Stomach (tissue), 9 donors: ENCODE results near the gene TEX53. TPM values are rescaled to one million over a fixed set of nuclear protein-coding genes. Genes with fewer than 3 reads are reported as not detected.

ENCODE experiments used
- DNase-seq, 2 donors: peaks; one replicate each; pipeline versions ENCODE4 v3.0.0 to v3.0.0-alpha.2; 2013 to 2019
- H3K27ac ChIP-seq, 5 donors: fragments of 200-600 bp in 4 of 5; sonication (generic) in 4 of 5; one replicate each; pipeline ENCODE4 v1.5.1; 2013 to 2019; ENCODE audit warnings: mild to moderate bottlenecking in 1 of 5, moderate library complexity in 1 of 5
- H3K27me3 ChIP-seq, 3 donors: fragments of 200-600 bp; sonication (generic); one replicate each; pipeline ENCODE4 v1.5.1; 2017 to 2019; ENCODE audit warnings: mixed run types in 1 of 3
- H3K36me3 ChIP-seq, 4 donors: fragments of 200-600 bp; sonication (generic); 1 replicate in 3 of 4; 2 replicates in 1 of 4; pipeline ENCODE4 v1.5.1; 2016 to 2019
- H3K4me1 ChIP-seq, 4 donors: fragments of 200-600 bp; sonication (generic); one replicate each; pipeline ENCODE4 v1.5.1; 2016 to 2019
- H3K4me3 ChIP-seq, 4 donors: fragments of 200-600 bp; sonication (generic) in 3 of 4; one replicate each; pipeline ENCODE4 v1.5.1; 2016 to 2019; ENCODE audit warnings: mild to moderate bottlenecking in 1 of 4
- H3K9me3 ChIP-seq, 4 donors: fragments of 200-600 bp; sonication (generic); one replicate each; pipeline ENCODE4 v1.5.1; 2016 to 2019
- CTCF ChIP-seq, 7 experiments: fragments of 450-650 bp in 4 of 7; fragments of 200-600 bp in 3 of 7; sonication (generic) in 3 of 7; IDR thresholded peaks; one replicate each; pipeline ENCODE4 v1.5.1; 2016 to 2019; ENCODE audit warnings: antibody characterized with exemption in 7 of 7, control low read depth in 2 of 7, mild to moderate bottlenecking in 1 of 7
- EP300 ChIP-seq: sonication (generic); formaldehyde crosslinking; IDR thresholded peaks from one replicate; pipeline ENCODE4 v1.6.1; 2017; ENCODE audit warnings: antibody characterized with exemption
- POLR2A ChIP-seq, 4 donors: fragments of 450-650 bp; IDR thresholded peaks; one replicate each; pipeline ENCODE4 v1.6.1; 2016; ENCODE audit warnings: antibody characterized with exemption in 4 of 4, control low read depth in 2 of 4, mild to moderate bottlenecking in 1 of 4, moderate library complexity in 1 of 4
- POLR2AphosphoS5 ChIP-seq, 3 donors: sonication (generic); formaldehyde crosslinking; IDR thresholded peaks; one replicate each; pipeline ENCODE4 v1.6.1; 2016; ENCODE audit warnings: antibody characterized with exemption in 3 of 3
- WGBS, 5 donors: extraction: QIAGEN DNeasy Blood & Tissue Kit in 3 of 5; methylation state at CpG; one replicate each; pipeline versions ENCODE4 v1.1.5 to v1.1.7; 2013 to 2018; 5-methylcytosine and 5-hydroxymethylcytosine counted together
- intact Hi-C: fragments of 100-400 bp; cut with DNase I; formaldehyde crosslinking; loops from one replicate; pipeline ENCODE4 v1.15.1; 2023; ENCODE audit warnings: low total_unique reads
- polyA plus RNA-seq, 3 donors: library from polyadenylated mRNA; stranded (reverse); fragments of 200-250 nt; gene quantifications; one replicate each; pipeline ENCODE4 v1.2.3, GENCODE V29; 2013
- total RNA-seq, 5 donors: library from RNA; depleted of rRNA; stranded (reverse); fragments of >200 nt; gene quantifications; one replicate each; pipeline versions ENCODE4 v1.1.0 to v1.2.3, GENCODE V29; 2014 to 2016
- donor health status: healthy with polysubstance abuse.
- donor health status: Bipolar disorder and iron deficiency.
- donor health status: healthy.

The TEX53 gene
- total and polyA plus RNA-seq, 8 donors: not detected

- intact Hi-C loops: no loop called here
- Histone ChIP-seq H3K27ac (no peak overlapping the region), H3K4me3 (no peak overlapping the region), H3K27me3 (no peaks in the 10 kb centered on the region), H3K36me3 (peaks cover 23 to 99% (median 97%) of the 10 kb centered on the region in 4 donors), H3K9me3 (no peaks in the 10 kb centered on the region), H3K4me1 (no peaks in the 10 kb centered on the region)
- TF ChIP-seq POLR2AphosphoS5 (IDR thresholded peaks at IDR 0.05) (no peak), EP300 (no peak), CTCF (IDR thresholded peaks at IDR 0.05) (no peak), POLR2A (IDR thresholded peaks at IDR 0.05) (no peak)
- 88 to 97% (median 94%) methylated on average over 5 to 6 of the region's 6 CpGs for WGBS, 5 donors
- DNase-seq: no peak
Measured at GRCh38 chr9:114634387-114634786, 23.2 kb downstream of the TEX53 start.

GRCh38 chr9:114633438-114634089 lies 24.0 kb downstream of the TEX53 start:
- Histone ChIP-seq H3K27me3 (no peaks in the 10 kb centered on the region), H3K27ac (no peak overlapping the region), H3K36me3 (peaks cover 23 to 99% (median 97%) of the 10 kb centered on the region in 4 donors), H3K9me3 (no peaks in the 10 kb centered on the region), H3K4me1 (no peaks in the 10 kb centered on the region), H3K4me3 (no peak overlapping the region)
- TF ChIP-seq POLR2AphosphoS5 (IDR thresholded peaks at IDR 0.05) (no peak), POLR2A (IDR thresholded peaks at IDR 0.05) (no peak), CTCF (IDR thresholded peaks at IDR 0.05) (no peak)
- WGBS, 5 donors: 83 to 94% (median 90%) methylated on average over 10 to 11 of the region's 11 CpGs
- DNase-seq: no peak
- intact Hi-C loops: no loop called here

DNA sequence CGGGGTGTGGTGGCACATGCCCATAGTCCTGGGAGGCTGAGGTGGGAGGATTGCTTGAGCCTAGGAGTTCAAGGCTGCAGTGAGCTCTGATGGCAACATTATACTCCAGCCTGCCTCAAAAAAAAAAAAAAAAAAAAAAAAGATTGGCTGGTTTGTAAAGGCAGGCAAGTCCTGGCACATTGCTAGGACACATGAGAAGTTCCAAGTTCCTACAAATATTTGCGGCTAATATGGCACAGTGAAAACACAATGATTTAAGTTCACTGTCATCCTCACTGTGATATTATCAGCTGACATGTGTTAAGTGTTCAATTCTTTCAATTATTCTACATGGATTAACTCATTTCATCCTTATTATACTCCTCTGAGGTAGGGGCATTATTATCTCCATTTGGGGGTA lies 26.4 kb downstream of the TEX53 start:
- Histone ChIP-seq H3K27me3 (no peaks in the 10 kb centered on the region), H3K4me1 (no peaks in the 10 kb centered on the region), H3K36me3 (peaks cover 42 to 99% (median 98%) of the 10 kb centered on the region in 4 donors), H3K27ac (no peak overlapping the region), H3K4me3 (no peak overlapping the region), H3K9me3 (no peaks in the 10 kb centered on the region)
- intact Hi-C loops: no loop called here
- no peak for DNase-seq
- no peak for TF ChIP-seq POLR2AphosphoS5 (IDR thresholded peaks at IDR 0.05)
- no peak for TF ChIP-seq POLR2A (IDR thresholded peaks at IDR 0.05)
- no peak for TF ChIP-seq CTCF (IDR thresholded peaks at IDR 0.05)
- TF ChIP-seq EP300: no peak
- 0 to 47% (median 2%) methylated on average over 2 of the region's 2 CpGs for WGBS, 5 donors

- Histone ChIP-seq H3K27me3 (no peaks in the 10 kb centered on the region), H3K9me3 (no peaks in the 10 kb centered on the region), H3K4me3 (no peak overlapping the region), H3K4me1 (no peaks in the 10 kb centered on the region), H3K27ac (no peak overlapping the region), H3K36me3 (peaks cover 42 to 96% (median 93%) of the 10 kb centered on the region in 4 donors)
- WGBS, 5 donors: 80 to 88% (median 85%) methylated on average over 7 of the region's 7 CpGs
- no peak for DNase-seq
- TF ChIP-seq EP300: no peak
- intact Hi-C loops: no loop called here
Measured at GRCh38 chr9:114629563-114630090, 28.0 kb downstream of the TEX53 start.

DNA sequence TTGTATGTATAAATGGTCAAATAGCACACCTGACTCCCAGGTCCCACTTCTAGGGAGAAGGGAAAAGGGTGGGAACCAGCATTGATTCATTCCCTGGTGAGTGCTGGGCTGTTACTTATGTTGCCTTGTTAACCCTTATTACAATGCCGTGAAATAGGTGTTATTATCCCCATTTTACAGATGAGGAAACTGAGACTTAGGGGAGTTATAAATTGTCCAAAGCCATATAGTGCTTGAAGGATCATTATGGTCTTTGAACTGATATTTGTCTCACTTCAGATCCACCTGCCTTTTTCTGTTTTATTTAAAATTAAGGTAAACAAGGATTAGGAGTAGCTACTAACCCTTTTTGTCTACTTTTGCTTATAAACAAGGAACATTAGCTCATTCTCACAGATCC lies 30.1 kb downstream of the TEX53 start:
- no peaks in the 10 kb centered on the region for H3K27me3 ChIP-seq
- TF ChIP-seq CTCF (IDR thresholded peaks at IDR 0.05) (no peak), POLR2A (IDR thresholded peaks at IDR 0.05) (no peak), POLR2AphosphoS5 (IDR thresholded peaks at IDR 0.05) (no peak), EP300 (no peak)
- no peaks in the 10 kb centered on the region for H3K9me3 ChIP-seq
- no peak overlapping the region for H3K4me3 ChIP-seq
- H3K27ac ChIP-seq: no peak overlapping the region
- peaks cover 0 to 2% (median under 1%) of the 10 kb centered on the region in 4 donors for H3K4me1 ChIP-seq
- peaks cover 28 to 89% (median 76%) of the 10 kb centered on the region in 4 donors for H3K36me3 ChIP-seq
- intact Hi-C loops: no loop called here
- no peak for DNase-seq
- 94 to 100% (median 95%) methylated on average over 1 of the region's 1 CpG for WGBS, 5 donors
